Left hindlimb (tissue), 1 donor: Measurements from ENCODE around the gene LGALS8.
"Not testable (repeated sequence)": the region's sequence is repeated elsewhere in the genome, so short reads cannot be mapped to it uniquely, and the experiment has no call there.

Source experiments
- DNase-seq: peaks from one replicate; pipeline ENCODE4 v3.0.0-alpha.2; 2018

The LGALS8 gene

DNA sequence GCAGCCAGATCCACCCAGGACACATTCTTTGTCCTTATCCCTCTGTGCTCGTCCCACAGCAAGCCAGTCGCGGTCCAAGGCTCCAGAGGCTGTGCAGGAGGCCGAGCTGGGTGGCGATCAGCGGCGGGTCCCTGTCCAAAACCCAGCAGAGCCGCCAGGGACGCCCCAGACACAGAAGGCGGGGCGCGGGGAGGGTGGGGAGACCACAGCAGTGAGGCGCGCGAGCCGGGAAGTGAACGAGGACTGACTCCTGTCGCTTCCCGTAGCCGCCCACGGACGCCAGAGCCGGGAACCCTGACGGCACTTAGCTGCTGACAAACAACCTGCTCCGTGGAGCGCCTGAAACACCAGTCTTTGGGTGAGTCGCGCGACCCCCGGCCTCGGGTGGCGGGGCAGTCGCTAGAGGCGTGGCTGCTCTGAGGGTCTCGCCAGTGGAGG lies at the start of gene LGALS8:
Gene LGALS8, plus strand, starts transcription at position 279 of the 438 bp plus-strand sequence. CDS start 2,089 bp downstream, outside the sequence.
- DNase-seq = peak; percentile 93

GRCh38 chr1:236476019-236476418 lies 47.8 kb upstream of the LGALS8 start:
- no peak for DNase-seq

DNA sequence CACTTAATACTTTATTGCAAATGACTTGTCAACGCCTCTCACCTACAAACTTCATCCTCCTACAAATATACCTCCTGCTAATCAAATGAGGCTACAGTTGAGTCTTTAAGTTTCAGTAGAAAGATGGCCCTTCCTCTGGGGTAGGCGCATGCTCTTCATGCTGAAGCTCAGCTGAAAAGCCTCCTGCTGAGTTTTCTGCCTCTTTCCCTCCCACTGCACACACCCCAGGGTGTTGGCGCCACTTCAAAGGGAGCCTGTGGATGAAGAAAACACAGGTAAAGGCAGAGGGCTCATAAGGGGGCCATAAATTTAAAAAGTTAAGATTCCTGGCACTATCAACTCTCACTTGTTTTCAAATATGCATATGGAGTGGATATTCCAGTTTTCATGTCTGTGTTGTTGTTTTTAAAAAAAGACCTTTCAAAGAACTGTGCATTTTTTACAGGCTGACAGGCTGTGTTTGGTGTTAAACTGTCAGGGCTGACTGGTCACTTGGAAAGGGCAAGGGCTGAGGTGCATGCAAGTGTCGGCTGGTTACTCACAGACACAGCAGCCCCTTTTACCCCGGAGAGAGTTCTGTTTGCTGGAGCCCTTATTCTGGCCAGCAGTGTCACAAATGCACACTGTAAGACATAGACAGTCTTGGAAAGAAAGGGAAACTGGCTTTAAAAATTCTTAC lies 42.9 kb upstream of the LGALS8 start:
- no peak for DNase-seq

DNA sequence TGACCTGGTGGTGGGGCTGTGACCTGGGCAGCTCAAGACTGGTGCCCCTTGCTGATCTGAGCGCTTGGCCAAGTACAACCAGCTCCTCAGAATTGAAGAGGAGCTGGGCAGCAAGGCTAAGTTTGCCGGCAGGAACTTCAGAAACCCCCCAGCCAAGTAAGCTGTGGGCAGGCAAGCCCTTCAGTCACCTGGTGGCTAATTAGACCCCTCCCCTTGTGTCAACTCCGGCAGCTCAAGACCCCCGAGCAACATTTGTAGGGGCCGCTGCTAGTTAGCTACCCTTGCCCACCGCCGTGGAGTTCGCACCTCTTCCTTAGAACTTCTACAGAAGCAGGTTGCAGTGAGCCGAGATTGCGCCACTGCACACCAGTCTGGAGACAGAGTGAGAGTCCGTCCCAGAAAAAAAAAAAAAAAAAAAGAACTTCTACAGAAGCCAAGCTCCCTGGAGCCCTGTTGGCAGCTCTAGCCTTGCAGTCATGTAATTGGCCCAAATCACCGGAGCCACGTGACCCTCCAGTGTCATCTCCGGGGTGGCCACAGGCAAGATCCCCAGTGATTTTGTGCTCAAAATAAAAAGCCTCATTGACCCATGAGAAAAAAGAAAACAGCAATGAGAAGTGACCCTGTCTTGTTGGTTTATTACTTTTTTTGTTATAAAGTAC lies 39.3 kb upstream of the LGALS8 start:
- DNase-seq = no peak

- DNase-seq = no peak
These were observed 37.3 kb upstream of the LGALS8 start for GRCh38 chr1:236486356-236487002.

DNA sequence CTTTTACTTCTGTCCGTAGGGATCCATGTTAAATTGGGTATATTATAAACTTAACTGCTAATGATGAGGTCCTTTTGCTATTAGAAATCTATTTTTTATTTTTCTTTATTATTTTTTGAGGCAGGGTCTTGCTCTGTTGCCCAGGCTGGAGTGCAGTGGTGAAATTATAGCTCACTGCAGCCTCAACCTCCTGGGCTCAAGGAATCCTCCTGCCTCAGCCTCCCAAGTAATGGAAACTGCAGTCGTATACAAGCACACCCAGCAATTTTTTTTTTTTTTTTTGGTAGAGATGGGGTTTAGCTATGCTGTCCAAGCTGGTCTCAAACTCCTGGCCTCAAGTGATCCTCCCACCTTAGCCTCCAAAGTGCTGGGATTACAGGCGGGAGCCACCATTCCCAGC lies 34.6 kb upstream of the LGALS8 start:
- DNase-seq = not testable (repeated sequence)

GRCh38 chr1:236489710-236490377 lies 33.9 kb upstream of the LGALS8 start:
- DNase-seq = no peak

DNA sequence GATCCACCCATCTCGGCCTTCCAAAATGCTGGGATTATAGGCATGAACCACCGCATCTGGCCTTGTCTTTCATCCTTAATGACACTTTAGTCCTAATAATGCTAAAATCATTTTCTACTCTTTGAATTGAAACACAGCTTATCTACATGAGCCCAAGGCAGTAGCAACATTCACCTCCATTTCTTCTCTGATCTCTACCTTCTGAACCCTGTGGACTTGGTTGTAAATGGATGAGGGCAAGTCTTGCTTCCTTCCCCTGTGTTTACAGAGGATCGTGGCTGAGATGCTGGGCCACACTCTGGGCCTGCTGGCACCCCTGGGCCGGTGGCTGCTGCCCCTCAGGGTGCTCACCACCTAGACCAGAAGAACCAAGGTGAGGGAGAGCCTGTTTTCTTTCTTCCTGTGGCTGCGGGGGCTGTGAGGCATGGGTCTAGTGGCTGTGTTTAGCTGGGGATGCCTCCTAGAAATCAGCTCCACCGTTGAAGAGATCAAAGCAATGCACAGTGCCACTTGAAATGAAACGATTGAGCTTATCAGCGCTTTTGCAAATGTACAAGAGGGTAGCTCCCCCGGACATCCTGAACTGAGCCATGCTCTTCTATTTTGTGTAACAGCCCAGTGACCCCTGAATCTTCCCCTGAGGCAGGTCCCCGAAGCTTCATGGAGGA lies 32.2 kb upstream of the LGALS8 start:
- DNase-seq = no peak

GRCh38 chr1:236492378-236492777 lies 31.4 kb upstream of the LGALS8 start:
- DNase-seq = no peak

DNA sequence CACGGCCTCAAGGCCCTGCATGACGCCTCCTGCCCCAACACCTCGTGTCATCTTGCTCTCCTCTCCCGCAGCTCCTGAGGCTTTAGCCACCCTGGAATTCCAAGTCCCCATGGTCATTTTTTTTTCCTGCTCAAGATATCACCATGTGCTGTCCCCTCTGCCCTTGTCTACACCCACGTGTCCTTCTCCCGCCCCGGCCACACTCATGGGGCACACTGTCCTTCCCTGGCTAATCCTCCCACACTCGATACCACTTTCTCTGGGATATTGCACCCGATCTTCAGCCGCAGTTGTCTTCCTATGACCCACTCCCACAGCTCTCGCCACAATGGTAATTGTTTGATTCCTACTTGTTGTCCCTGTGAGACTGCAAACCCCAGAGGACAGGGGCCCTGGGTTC lies 29.7 kb upstream of the LGALS8 start:
- DNase-seq = no peak

DNA sequence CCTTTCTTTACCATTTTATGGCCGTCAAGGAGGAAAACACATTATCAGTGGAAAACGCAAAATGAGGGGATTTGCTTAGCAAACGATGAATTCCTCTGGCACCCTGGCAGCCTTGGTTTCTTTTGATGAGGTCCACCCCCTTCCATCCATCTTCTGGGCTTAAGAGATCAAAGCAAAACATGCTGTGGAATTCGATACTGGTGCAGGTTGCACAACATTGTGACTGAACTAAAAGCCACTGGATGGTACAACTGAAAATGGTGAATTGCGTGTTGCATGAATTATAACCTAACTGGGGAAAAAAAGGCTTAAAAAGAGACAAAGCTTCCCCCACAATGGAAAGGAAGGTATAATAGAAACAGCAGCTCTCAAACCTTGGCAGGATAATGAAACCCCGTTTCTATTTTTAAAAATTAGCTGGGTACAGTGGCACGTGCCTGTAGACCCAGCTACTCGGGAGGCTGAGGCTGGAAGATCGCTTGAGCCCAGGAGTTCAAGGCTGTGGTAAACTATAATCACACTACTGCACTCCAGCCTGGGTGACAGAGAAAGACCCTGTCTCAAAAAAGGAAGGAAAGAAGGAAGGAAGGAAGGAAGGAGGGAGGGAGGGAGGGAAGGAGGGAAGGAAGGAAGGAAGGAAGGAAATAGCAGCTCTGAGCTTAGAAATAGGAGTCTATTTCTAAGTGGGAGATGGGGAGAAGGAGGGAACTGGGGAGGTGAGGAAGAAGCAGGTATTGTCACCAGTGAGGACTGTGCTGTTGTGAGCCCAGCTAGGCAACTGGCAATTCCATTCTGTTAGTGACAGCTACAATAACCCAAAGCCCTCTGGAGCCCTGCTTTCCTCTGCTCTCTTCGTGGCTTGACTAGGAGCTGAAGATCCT lies 29.0 kb upstream of the LGALS8 start:
- DNase-seq = no peak

GRCh38 chr1:236495467-236496112 lies 28.2 kb upstream of the LGALS8 start:
- DNase-seq = no peak

DNA sequence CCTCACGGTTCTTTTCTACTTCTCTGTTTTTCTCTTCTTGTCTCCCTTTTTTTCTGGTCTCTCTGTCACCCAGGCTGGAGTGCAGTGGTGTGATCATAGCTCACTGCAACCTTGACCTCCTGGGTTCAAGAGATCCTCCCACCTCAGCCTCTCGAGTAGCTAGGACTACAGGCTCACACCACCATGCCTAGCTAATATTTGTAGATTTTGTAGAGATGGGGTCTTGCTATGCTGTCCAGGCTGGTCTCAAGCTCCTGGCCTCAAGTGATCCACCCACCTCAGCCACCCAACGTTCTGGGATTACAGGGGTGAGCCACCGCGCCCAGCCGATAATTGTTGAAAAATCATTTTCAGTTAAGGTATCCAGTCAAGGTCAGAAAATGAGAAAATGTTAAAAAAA lies 25.9 kb upstream of the LGALS8 start:
- no peak for DNase-seq

DNA sequence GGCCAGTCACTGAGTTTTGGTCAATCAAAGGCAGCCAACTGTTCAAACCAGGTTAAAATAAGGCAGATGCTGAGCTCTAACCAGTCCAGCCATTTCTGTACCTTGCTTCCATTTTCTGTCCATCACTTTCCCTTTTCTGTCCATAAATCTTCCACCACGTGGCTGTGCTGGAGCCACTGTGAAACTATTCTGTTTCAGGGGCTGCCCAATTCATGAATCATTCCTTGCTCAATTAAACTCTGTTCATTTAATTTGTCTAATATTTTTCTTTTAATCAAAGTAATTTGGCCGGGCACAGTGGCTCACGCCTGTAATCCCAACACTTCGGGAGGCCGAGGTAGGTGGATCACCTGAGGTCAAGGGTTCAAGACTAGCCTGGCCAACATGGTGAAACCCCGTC lies 22.7 kb upstream of the LGALS8 start:
- no peak for DNase-seq

DNA sequence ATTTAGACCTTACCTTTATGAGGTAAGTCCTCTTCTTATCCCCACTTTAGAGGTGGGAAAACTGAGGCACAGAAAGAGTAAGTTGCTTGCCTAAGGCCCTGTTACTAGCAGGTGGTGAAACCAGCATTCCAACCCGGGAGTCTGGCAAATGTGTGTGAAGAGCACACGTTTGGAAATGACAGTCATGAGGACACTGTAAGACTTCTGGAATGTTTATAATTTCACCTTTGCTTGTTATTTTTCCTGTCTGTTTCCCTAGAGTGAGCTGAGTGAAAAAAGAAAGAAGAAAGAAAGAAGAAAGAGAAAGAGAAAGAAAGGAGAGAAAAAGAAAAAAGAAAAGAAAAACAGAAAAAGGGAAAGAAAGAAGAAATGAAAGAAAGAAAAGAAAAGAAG lies 21.2 kb upstream of the LGALS8 start:
- DNase-seq = no peak

GRCh38 chr1:236502972-236503639 lies 20.7 kb upstream of the LGALS8 start:
- peak; percentile 59 for DNase-seq

- not testable (repeated sequence) for DNase-seq
These were observed 19.4 kb upstream of the LGALS8 start for GRCh38 chr1:236504338-236504737.

- no peak for DNase-seq
These were observed 16.6 kb upstream of the LGALS8 start for GRCh38 chr1:236507022-236507700.

- no peak for DNase-seq
These were observed 15.2 kb upstream of the LGALS8 start for GRCh38 chr1:236508593-236509027.

GRCh38 chr1:236509203-236509602 lies 14.6 kb upstream of the LGALS8 start:
- DNase-seq = no peak
